ENCODE data around the gene TBX2. TPM values are rescaled to one million over a fixed set of nuclear protein-coding genes. Genes with fewer than 3 reads are reported as not detected.
A peak's percentile ranks its signal among the peaks of the same experiment; 100 is the strongest.

Gene TBX2
- total RNA-seq, 1 donor from 2014 or later: 122 TPM

GRCh38 chr17:61401389-61402072 lies 1.9 kb downstream of the TBX2 start:
- H3K36me3 ChIP-seq: peaks cover 22% of the 10 kb centered on the region
- TF ChIP-seq CTCF (IDR thresholded peaks at IDR 0.05): no peak
- intact Hi-C loops (cut with DNase I): no loop called here
- DNase-seq: no peak
- H3K27ac ChIP-seq: peak overlapping the region; percentile 91
- H3K9me3 ChIP-seq: no peaks in the 10 kb centered on the region
- H3K4me3 ChIP-seq: peak overlapping the region; percentile 65
- peaks cover 27% of the 10 kb centered on the region for H3K4me1 ChIP-seq
- ATAC-seq: no peak
- peaks cover 91% of the 10 kb centered on the region for H3K27me3 ChIP-seq

GRCh38 chr17:61402073-61402541 lies 2.5 kb downstream of the TBX2 start:
- H3K4me3 ChIP-seq: peak overlapping the region; percentile 65
- H3K27ac ChIP-seq: peak overlapping the region; percentile 91
- no peak for TF ChIP-seq CTCF (IDR thresholded peaks at IDR 0.05)
- no peaks in the 10 kb centered on the region for H3K9me3 ChIP-seq
- DNase-seq (peak; percentile 64), ATAC-seq (no peak)
- peaks cover 86% of the 10 kb centered on the region for H3K27me3 ChIP-seq
- H3K4me1 ChIP-seq: peaks cover 22% of the 10 kb centered on the region
- peaks cover 22% of the 10 kb centered on the region for H3K36me3 ChIP-seq
- intact Hi-C loops (cut with DNase I): no loop called here

GRCh38 chr17:61402978-61403800 lies 3.5 kb downstream of the TBX2 start:
- H3K4me1 ChIP-seq: peaks cover 24% of the 10 kb centered on the region
- peak overlapping the region; percentile 65 for H3K4me3 ChIP-seq
- no peak for TF ChIP-seq CTCF (IDR thresholded peaks at IDR 0.05)
- peaks cover 22% of the 10 kb centered on the region for H3K36me3 ChIP-seq
- H3K27ac ChIP-seq: peak overlapping the region; percentile 91
- ATAC-seq (no peak), DNase-seq (peak; percentile 31)
- intact Hi-C loops (cut with DNase I): no loop called here
- peaks cover 84% of the 10 kb centered on the region for H3K27me3 ChIP-seq
- no peaks in the 10 kb centered on the region for H3K9me3 ChIP-seq

GRCh38 chr17:61403801-61404662 lies 4.4 kb downstream of the TBX2 start:
- H3K36me3 ChIP-seq: peaks cover 22% of the 10 kb centered on the region
- H3K4me1 ChIP-seq: peaks cover 25% of the 10 kb centered on the region
- peak overlapping the region; percentile 65 for H3K4me3 ChIP-seq
- TF ChIP-seq CTCF (IDR thresholded peaks at IDR 0.05): no peak
- ATAC-seq: no peak
- peak overlapping the region; percentile 91 for H3K27ac ChIP-seq
- intact Hi-C loops (cut with DNase I): no loop called here
- peaks cover 82% of the 10 kb centered on the region for H3K27me3 ChIP-seq
- no peaks in the 10 kb centered on the region for H3K9me3 ChIP-seq
- peak; percentile 64 for DNase-seq

- TF ChIP-seq CTCF (IDR thresholded peaks at IDR 0.05): no peak
- Histone ChIP-seq H3K9me3 (no peaks in the 10 kb centered on the region), H3K4me1 (peaks cover 25% of the 10 kb centered on the region), H3K27me3 (peaks cover 76% of the 10 kb centered on the region), H3K4me3 (peak overlapping the region; percentile 65), H3K36me3 (peaks cover 22% of the 10 kb centered on the region), H3K27ac (peak overlapping the region; percentile 91)
- no peak for ATAC-seq
- intact Hi-C loops (cut with DNase I): no loop called here
- DNase-seq: no peak
Observed at GRCh38 chr17:61404663-61404912, 4.9 kb downstream of the TBX2 start.
